Frontal cortex (tissue), 4 donors: ENCODE results near the gene XPA. TPM values are rescaled to one million over a fixed set of nuclear protein-coding genes. Genes with fewer than 3 reads are reported as not detected.

Experiments
- DNase-seq, 2 donors: peaks; one replicate each; pipeline ENCODE4 v3.0.0; 2012; ENCODE audit warnings: low spot score in 2 of 2
- FAIRE-seq: peaks from 2 replicates; lab custom pipeline; 2012; peaks lifted over from hg19 to GRCh38; lab: Jason Lieb, UNC
- total RNA-seq: library from RNA; depleted of rRNA; stranded (reverse); fragments of >200 nt; gene quantifications from one replicate; pipeline ENCODE4 v1.2.3, GENCODE V29; 2014
- donor health status: control.
- donor health status: control.
- donor health status: control.

The XPA gene
- total RNA-seq, 1 donor from 2014 or later = 21.2 TPM

GRCh38 chr9:97660847-97661246 is 36.3 kb downstream of the XPA start:
- FAIRE-seq = no peak
- no peak for DNase-seq

- no peak for DNase-seq
- no peak for FAIRE-seq
Measured at GRCh38 chr9:97660340-97660739, 36.8 kb downstream of the XPA start.

GRCh38 chr9:97659771-97660170 is 37.4 kb downstream of the XPA start:
- no peak for FAIRE-seq

GRCh38 chr9:97658707-97659106 is 38.4 kb downstream of the XPA start:
- no peak for DNase-seq
- no peak for FAIRE-seq

More at GRCh38 chr9:97659771-97660170, 37.4 kb downstream of the XPA start:
- DNase-seq = no peak

GRCh38 chr9:97651646-97652045 is 45.5 kb downstream of the XPA start:
- DNase-seq = no peak
- FAIRE-seq = no peak

- DNase-seq (no peak), FAIRE-seq (no peak)
Measured at GRCh38 chr9:97647996-97648395, 49.1 kb downstream of the XPA start.

GRCh38 chr9:97645720-97646119 is 51.4 kb downstream of the XPA start:
- DNase-seq (no peak), FAIRE-seq (no peak)

GRCh38 chr9:97640325-97640724 is 56.8 kb downstream of the XPA start:
- DNase-seq (no peak), FAIRE-seq (no peak)

GRCh38 chr9:97638666-97639065 is 58.5 kb downstream of the XPA start:
- DNase-seq = no peak
- FAIRE-seq = no peak

- no peak for FAIRE-seq
- no peak for DNase-seq
Measured at GRCh38 chr9:97636903-97637302, 60.2 kb downstream of the XPA start.

- FAIRE-seq (no peak), DNase-seq (no peak)
Measured at GRCh38 chr9:97635026-97635425, 62.1 kb downstream of the XPA start.

GRCh38 chr9:97633859-97634490 is 63.2 kb downstream of the XPA start:
- DNase-seq = no peak
- no peak for FAIRE-seq

- FAIRE-seq (no peak), DNase-seq (peak; percentile 87 to 90)
Measured at GRCh38 chr9:97632985-97633858, 63.9 kb downstream of the XPA start, which contains the start of the genes NCBP1 and TSTD2. NCBP1 (plus strand) TSS chr9:97633821; CDS start chr9:97633882, 61 bp downstream. TSTD2 (minus strand) TSS chr9:97633368; CDS start chr9:97627562, 5,806 bp downstream.

- DNase-seq (no peak), FAIRE-seq (no peak)
Measured at GRCh38 chr9:97632248-97632984, 64.7 kb downstream of the XPA start.

GRCh38 chr9:97630591-97630990 is 66.5 kb downstream of the XPA start:
- DNase-seq (no peak), FAIRE-seq (no peak)

GRCh38 chr9:97629156-97629555 is 68.0 kb downstream of the XPA start:
- no peak for DNase-seq

GRCh38 chr9:97628668-97629067 is 68.5 kb downstream of the XPA start:
- FAIRE-seq (no peak), DNase-seq (no peak)

More at GRCh38 chr9:97629156-97629555, 68.0 kb downstream of the XPA start:
- FAIRE-seq = no peak

- no peak for DNase-seq
- no peak for FAIRE-seq
Measured at GRCh38 chr9:97627624-97628023, 69.5 kb downstream of the XPA start.

- FAIRE-seq (no peak), DNase-seq (no peak)
Measured at GRCh38 chr9:97625620-97626019, 71.5 kb downstream of the XPA start.
